ENCODE results near the gene NDUFS8. TPM values are rescaled to one million over a fixed set of nuclear protein-coding genes. Genes with fewer than 3 reads are reported as not detected.

NDUFS8 gene
- total RNA-seq, 2 experiments from 2014 or later = 70.5 to 72.5 TPM

- Mint-ChIP-seq H3K27me3 (no peaks in the 10 kb centered on the region), H3K27ac (no peak overlapping the region), H3K4me1 (ENCODE audit: low read depth) (no peaks in the 10 kb centered on the region), H3K9me3 (no peaks in the 10 kb centered on the region), H3K36me3 (ENCODE audit: low read depth) (peaks cover 6% of the 10 kb centered on the region), H3K4me3 (no peak overlapping the region)
- H3K27me3 ChIP-seq (ENCODE audit: control insufficient read depth in 1 of 2, insufficient read depth in 2 of 2, low read length in 2 of 2) = no peaks in the 10 kb centered on the region
- TF ChIP-seq CTCF (IDR thresholded peaks at IDR 0.05) = no peak
- peak in 1 of 14 experiments; percentile 18 for DNase-seq
- ChIA-PET CTCF (no interaction called here), POLR2A (no interaction called here)
- intact Hi-C loops (cut with DNase I, micrococcal nuclease) = loop anchor here in 1 of 2 experiments (1.0 kb wide), 1 partner anchor 130 kb away; no protein-coding TSS in a partner anchor
- ATAC-seq (ENCODE audit: poor library complexity) = no peak
- H3K4me1 ChIP-seq (ENCODE audit: insufficient read depth, low read length) = no peaks in the 10 kb centered on the region
- H3K27ac ChIP-seq (ENCODE audit: low read depth in 1 of 2, low read length in 2 of 2) = no peak overlapping the region
- no peaks in the 10 kb centered on the region for H3K9me3 ChIP-seq (ENCODE audit: control insufficient read depth in 1 of 2, insufficient read depth in 1 of 2, low read length in 2 of 2)
- H3K4me3 ChIP-seq (ENCODE audit: low read length) = no peak overlapping the region
- no peaks in the 10 kb centered on the region for H3K36me3 ChIP-seq (ENCODE audit: insufficient read depth, low read length)
These were observed 46.0 kb downstream of the NDUFS8 start for GRCh38 chr11:68076371-68077042.

DNA sequence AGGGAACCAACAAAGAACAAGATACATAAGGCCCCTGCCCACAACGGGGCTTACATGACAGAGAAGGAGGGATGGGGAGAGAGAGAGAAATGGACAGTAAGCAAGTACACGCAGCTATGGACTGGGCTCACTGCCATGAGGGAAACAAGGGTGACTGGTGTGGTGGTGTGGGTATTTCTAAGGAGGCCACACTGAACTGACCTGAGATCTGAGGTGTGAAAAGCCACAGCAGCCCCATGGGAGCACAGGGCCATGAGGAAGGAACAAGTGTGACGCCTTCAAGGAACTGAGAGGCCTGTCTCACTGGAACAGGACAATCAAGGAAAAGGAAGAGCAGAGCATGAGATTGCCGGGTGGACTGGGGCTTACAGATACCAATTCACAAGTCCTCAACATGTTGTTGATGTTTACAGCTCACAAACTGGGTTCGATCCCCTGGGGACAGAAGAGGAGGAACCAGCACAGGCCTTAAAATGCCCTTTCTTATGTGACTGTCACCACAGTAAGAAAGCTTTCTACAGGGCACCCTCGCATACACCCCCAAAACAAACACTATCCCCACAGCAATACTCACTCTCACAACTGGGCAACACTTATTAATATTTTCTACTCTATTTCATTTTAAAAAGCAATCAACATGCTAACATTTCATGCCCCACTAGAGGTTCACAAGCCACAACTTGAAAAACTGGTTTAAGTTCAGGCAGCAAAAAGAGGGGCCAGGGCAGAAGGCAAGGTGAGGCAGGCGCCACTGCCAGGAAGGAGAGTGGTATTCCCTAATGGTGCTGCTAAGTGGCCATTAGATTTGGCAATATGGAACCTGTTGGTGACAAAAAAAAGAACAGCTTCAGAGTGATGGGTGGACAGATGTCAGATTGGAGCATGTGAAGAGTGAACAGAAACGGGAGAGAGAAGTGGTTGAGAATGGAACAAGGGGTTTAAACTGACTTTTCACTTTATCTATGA lies 47.4 kb downstream of the NDUFS8 start:
- ChIA-PET POLR2A (no interaction called here), CTCF (interaction anchor here (0.6 to 0.9 kb wide), 2 partner anchors 33 to 38 kb away, joined by 3 read pairs; no protein-coding TSS in a partner anchor)
- Histone ChIP-seq H3K27ac (ENCODE audit: low read depth in 1 of 2, low read length in 2 of 2) (no peak overlapping the region), H3K27me3 (ENCODE audit: control insufficient read depth in 1 of 2, insufficient read depth in 2 of 2, low read length in 2 of 2) (no peaks in the 10 kb centered on the region), H3K4me1 (ENCODE audit: insufficient read depth, low read length) (no peaks in the 10 kb centered on the region), H3K9me3 (ENCODE audit: control insufficient read depth in 1 of 2, insufficient read depth in 1 of 2, low read length in 2 of 2) (no peaks in the 10 kb centered on the region), H3K36me3 (ENCODE audit: insufficient read depth, low read length) (no peaks in the 10 kb centered on the region), H3K4me3 (ENCODE audit: low read length) (no peak overlapping the region)
- Mint-ChIP-seq H3K27me3 (no peaks in the 10 kb centered on the region), H3K36me3 (ENCODE audit: low read depth) (peaks cover 6% of the 10 kb centered on the region), H3K9me3 (no peaks in the 10 kb centered on the region), H3K4me1 (ENCODE audit: low read depth) (no peaks in the 10 kb centered on the region), H3K4me3 (no peak overlapping the region), H3K27ac (no peak overlapping the region)
- no peak for DNase-seq
- TF ChIP-seq CTCF (IDR thresholded peaks at IDR 0.05) = no peak
- intact Hi-C loops (cut with DNase I, micrococcal nuclease) = no loop called here
- ATAC-seq (ENCODE audit: poor library complexity) = no peak

GRCh38 chr11:68080860-68081259 lies 50.4 kb downstream of the NDUFS8 start:
- Mint-ChIP-seq H3K4me3 (no peak overlapping the region), H3K27me3 (no peaks in the 10 kb centered on the region), H3K9me3 (no peaks in the 10 kb centered on the region), H3K27ac (no peak overlapping the region), H3K36me3 (ENCODE audit: low read depth) (no peaks in the 10 kb centered on the region), H3K4me1 (ENCODE audit: low read depth) (no peaks in the 10 kb centered on the region)
- ATAC-seq (ENCODE audit: poor library complexity) (no peak), DNase-seq (no peak)
- TF ChIP-seq CTCF (IDR thresholded peaks at IDR 0.05) = no peak
- Histone ChIP-seq H3K27ac (ENCODE audit: low read depth in 1 of 2, low read length in 2 of 2) (no peak overlapping the region), H3K36me3 (ENCODE audit: insufficient read depth, low read length) (no peaks in the 10 kb centered on the region), H3K9me3 (ENCODE audit: control insufficient read depth in 1 of 2, insufficient read depth in 1 of 2, low read length in 2 of 2) (no peaks in the 10 kb centered on the region), H3K4me3 (ENCODE audit: low read length) (no peak overlapping the region), H3K4me1 (ENCODE audit: insufficient read depth, low read length) (no peaks in the 10 kb centered on the region), H3K27me3 (ENCODE audit: control insufficient read depth in 1 of 2, insufficient read depth in 2 of 2, low read length in 2 of 2) (no peaks in the 10 kb centered on the region)
- ChIA-PET CTCF (no interaction called here), POLR2A (no interaction called here)
- intact Hi-C loops (cut with DNase I, micrococcal nuclease) = no loop called here

Data from CD4-positive, alpha-beta T cell (primary cell).